ENCODE results near the gene LRRC49.

The LRRC49 gene

GRCh38 chr15:71052356-71052755, 159.7 kb downstream of the LRRC49 start:
- no peak for DNase-seq (ENCODE audit: low spot score)

GRCh38 chr15:71054286-71054952, 161.8 kb downstream of the LRRC49 start:
- no peak for DNase-seq (ENCODE audit: low spot score)

DNA sequence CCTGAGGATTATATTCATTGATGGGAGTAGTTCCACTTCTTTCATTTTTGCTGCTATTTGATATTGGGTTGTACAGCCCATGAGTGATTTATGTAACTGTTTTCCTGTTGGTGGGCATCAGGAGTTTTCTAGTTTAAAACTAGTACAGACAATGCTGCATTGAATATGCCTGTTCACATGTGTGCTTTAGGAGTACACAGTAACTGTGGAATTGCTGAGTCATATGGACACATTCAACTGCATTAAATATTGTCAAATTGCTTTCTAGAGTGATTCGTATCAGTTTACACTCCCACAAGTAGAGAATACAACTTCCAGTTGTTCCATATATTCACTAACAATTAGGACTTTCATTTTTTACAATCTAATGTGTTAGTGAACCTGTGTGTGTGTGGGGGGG, 162.8 kb downstream of the LRRC49 start:
- DNase-seq (ENCODE audit: low spot score), result no peak

DNA sequence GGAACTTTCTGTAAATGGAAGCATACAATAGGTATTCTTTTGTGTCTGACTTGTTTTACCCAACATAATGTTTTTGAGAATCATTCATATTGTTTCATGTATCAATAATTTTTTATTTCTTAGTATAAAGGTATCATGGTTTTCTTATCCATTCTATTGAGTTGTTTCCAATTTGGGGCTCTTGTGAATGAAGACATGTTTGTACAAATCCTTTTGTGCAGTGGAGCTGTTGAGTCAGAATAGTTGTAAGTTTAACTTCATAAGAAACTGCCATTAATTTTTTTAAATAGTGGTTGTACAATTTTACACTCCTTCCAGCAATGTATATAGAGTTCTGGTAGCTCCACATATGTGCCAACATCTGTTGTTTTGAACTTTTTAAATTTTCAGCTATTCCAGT, 163.5 kb downstream of the LRRC49 start:
- no peak for DNase-seq (ENCODE audit: low spot score)

DNA sequence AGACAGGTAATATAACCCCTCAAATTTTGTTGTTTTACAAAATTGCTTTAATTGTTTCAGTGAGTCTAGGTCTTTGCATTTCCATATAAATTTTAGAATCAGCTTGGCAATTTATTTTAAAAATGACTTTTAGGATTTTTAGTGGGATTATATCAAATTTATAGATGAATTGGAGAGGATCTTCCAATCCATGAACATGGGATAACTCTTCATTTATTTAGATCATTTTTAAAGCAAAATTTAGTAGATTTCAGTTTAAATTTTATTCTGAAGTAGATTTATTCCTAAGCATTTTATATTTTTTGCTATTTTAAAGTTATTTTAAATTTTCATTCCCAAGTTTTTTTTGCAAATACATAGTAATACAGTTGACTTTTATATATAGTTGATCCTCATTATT, 164.5 kb downstream of the LRRC49 start:
- no peak for DNase-seq (ENCODE audit: low spot score)

DNA sequence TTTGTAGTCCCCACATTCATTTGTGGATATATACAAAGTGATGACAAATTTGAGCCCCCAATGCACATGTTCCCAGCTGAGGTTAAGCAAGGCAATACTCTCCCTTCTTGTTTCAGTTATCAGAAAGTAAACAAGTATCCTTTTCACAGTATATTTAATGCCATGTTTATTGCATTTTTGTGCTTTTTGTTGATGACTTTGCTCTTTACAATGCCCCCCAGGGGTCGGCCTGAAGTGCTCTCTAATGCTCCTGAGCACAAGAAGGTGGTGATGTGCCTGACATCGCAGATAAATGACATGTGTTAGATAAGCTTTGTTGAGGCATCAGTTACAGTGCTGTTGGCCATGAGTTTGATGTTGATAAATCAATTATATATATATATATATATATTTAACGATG, 165.0 kb downstream of the LRRC49 start:
- no peak for DNase-seq (ENCODE audit: low spot score)

GRCh38 chr15:71060983-71061382, 168.4 kb downstream of the LRRC49 start:
- DNase-seq (ENCODE audit: low spot score), result no peak

DNA sequence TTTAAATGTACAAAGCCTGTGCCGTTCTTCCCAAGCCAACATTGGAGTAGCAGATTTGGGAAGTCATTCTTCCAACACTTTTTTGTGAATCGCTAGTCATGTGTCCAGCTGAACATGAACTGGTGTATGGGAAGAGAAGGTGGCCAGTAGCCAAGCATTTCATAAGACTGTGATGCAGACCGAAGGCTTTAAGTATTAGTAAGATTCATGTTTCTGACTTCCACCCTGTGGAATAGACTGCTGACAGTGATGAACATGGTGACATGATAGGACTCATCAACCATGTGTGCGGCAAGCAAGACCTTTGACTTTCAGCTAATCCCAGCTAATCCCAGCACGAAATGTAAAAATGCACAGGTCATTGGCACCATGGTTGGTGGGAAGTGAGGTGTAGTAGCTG, 174.4 kb downstream of the LRRC49 start:
- DNase-seq (ENCODE audit: low spot score), result no peak

- DNase-seq (ENCODE audit: low spot score), result no peak
Measured at GRCh38 chr15:71069693-71070092, 177.1 kb downstream of the LRRC49 start.

DNA sequence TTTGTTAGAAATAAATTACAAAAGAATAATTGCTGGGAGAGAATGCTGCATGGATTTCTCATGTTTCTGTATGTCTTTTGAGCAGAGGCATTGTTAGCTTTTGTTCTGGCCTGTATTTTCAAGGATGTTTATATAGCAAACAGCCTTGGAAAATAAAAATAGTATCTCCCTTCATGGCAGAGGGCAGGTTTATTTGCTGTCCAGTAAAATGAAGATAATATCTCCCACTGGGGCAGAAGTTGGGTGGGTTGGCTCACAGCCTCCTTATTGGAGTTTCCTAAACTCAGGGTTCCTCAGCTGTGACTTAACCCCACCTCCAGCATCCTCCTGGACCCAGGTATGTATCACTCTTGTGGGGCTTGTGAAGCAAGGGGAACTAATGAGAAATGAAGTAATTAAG, 178.9 kb downstream of the LRRC49 start:
- DNase-seq (ENCODE audit: low spot score), result no peak

DNA sequence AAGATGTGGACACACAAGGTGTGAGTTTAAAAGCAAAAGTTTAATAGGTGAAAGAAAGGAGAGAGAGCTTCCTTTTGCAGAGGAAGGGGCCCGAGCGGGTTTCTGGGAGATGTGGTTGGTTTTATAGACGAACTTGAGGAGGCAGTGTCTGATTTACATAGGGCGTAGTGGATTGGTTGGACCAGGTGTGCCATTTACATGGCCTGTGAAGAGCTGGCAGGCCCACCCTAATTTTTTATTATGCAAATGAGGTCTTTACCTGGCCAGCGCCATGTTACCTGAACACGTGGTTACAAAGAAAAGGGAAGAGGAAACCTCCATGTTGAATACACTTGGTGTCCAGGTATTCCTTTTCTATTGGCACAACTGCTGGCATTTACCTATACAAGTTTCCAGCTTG, 179.8 kb downstream of the LRRC49 start:
- no peak for DNase-seq (ENCODE audit: low spot score)

- no peak for DNase-seq (ENCODE audit: low spot score)
Measured at GRCh38 chr15:71078506-71079207, 186.0 kb downstream of the LRRC49 start.

DNA sequence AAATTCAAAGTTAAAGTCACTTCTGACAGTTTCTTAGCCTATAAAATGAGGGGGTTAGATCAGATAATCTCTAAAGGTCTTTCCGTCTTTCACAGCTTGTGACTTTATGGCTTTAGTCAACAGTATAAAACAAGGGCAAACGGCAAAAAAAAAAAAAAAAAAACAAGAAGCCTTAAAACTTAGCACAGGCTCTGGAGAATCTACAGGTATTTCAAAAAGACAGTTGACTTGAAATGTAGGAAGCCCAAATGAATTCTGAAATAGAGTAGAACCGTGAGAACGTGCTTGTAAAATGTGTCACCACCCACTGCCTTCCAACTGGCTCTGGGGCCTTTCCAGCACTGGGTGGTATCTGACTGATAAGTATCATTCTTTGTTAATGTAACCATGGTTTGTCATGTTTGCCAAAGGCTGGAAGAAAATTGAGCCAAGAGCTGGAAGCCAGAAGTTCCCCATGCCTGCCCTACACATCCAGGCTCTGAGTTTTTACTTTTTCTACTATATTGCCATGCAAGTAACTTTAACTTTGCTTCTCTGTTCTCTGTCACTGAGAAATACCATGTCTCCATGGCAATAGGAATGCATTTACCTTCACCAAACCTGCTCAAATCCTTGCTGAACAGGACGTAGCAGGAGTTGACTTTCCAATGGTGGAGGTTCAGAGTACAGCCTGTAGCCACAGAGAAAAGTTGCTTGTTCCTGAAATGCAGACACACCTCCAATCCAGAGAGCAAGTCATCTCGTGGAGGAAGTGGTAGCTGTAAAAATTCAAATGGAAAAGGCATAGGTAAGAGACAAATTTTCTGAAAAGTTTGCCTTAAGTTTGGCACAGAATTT, 186.8 kb downstream of the LRRC49 start:
- no peak for DNase-seq (ENCODE audit: low spot score)

GRCh38 chr15:71080166-71080565, 187.5 kb downstream of the LRRC49 start:
- DNase-seq (ENCODE audit: low spot score), result no peak

DNA sequence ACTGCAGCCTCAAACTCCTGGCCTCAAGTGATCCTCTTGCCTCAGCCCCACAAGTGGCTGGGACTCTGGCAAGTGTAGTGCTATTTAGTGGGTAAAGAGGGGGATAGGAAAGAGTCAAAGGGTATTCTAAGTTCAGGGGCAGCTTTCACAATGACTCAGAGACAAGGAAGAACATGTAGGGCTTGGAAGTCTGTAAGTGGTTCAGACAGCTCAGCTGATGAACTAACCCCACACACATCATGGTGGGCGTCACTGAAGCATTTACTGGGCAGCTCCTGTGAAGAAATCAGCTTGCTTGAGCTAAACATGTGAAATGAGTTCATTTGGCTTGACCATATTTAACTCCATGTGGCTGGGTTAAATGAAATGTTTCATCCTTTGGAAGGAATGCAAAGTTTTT, 188.1 kb downstream of the LRRC49 start:
- DNase-seq (ENCODE audit: low spot score), result no peak

- DNase-seq (ENCODE audit: low spot score), result no peak
Measured at GRCh38 chr15:71082803-71083202, 190.2 kb downstream of the LRRC49 start.

DNA sequence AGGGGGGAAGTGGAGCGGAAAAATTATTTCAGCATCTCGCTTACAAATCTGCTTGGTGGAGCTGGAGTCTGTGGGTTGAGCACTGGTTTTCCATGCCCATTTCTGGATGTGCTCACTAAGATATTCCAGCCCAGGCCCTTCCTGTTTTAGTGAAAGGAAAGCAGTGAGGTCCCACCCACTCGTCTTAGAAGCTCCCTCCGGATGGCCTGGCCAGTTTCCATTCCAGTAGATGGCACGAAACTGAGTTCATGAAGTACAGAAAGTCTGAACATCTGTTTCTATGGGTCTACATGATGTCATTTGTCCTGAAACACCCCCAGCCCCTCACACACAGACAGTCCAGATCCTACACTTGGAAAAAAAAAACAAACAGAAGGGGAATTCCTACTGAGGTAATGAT, 190.7 kb downstream of the LRRC49 start:
- DNase-seq (ENCODE audit: low spot score), result no peak

DNA sequence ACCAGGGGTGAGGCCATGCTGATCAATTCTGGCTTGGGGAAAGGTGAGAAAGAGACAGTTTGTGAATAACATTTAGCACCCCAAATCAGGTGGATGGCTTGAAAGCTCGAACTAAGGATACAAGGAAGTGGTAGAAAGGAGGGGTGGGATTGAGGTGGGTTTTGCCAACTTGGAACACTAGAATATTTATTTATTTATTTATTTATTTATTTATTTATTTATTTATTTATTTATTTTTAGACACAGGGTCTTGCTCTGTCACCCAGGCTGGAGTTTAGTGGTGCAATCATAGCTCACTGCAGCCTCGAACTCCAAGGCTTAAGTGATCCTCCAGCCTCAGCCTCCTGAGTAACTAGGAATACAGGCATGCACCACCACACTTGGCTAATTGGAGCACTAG, 191.6 kb downstream of the LRRC49 start:
- no peak for DNase-seq (ENCODE audit: low spot score)

DNA sequence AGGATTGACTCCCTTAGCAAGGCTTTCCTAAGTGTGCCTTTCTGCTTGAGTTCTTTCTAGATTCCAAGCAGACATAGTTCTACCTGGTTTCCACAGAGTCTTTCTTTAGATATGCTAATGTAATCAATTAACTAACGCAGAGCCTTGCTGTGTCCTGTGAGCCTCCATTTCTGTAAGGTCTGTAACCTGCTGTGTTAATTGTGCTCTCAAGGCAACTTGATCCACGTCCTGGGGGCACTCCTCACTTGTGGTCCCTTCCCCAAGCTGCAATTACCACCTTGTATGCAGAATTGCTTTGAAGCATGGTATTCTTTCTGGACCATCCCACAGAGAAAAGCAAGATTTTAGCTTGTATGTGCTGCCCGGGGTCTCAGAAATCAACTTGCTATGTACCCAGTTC, 193.2 kb downstream of the LRRC49 start:
- DNase-seq (ENCODE audit: low spot score), result no peak

DNA sequence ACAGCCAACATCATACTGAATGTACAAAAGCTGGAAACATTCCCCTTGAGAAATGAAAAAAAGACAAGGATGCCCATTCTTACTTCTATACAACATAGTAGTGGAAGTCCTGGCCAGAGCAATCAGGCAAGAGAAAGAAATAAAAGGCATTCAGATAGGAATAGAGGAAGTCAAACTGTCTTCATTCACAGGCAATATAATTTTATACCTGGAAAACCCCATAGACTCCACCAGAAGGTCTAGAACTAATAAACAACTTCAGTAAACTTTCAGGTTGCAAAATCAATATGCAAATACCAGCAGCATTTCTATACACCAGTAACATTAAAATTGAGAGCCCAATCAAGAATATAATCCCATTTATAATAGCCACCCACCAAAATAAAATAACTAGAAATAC, 195.5 kb downstream of the LRRC49 start:
- DNase-seq (ENCODE audit: low spot score), result no peak

- no peak for DNase-seq (ENCODE audit: low spot score)
Measured at GRCh38 chr15:71088683-71089082, 196.1 kb downstream of the LRRC49 start.

- DNase-seq (ENCODE audit: low spot score), result no peak
Measured at GRCh38 chr15:71089801-71090200, 197.2 kb downstream of the LRRC49 start.

GRCh38 chr15:71091601-71092000, 199.0 kb downstream of the LRRC49 start:
- DNase-seq (ENCODE audit: low spot score), result no peak

Measured in globus pallidus (tissue), 1 donor.